Lung (tissue), 12 donors: ENCODE results near the gene OPRM1. TPM values are rescaled to one million over a fixed set of nuclear protein-coding genes. Genes with fewer than 3 reads are reported as not detected.

Experiments used
- ATAC-seq: fragments of 200-7000 bp; cut with Tn5 transposase; one replicate; pipeline ENCODE4 v1.9.1; 2020; ENCODE audit warnings: moderate number of reproducible peaks; ENCODE audit not compliant: insufficient read depth, low FRiP score
- DNase-seq, 3 donors: peaks; one replicate each; pipeline ENCODE4 v3.0.0-alpha.2; 2013 to 2017
- H3K27ac ChIP-seq, 2 donors: one replicate each; pipeline ENCODE4 v1.5.1; 2013; ENCODE audit warnings: mild to moderate bottlenecking in 2 of 2, moderate library complexity in 2 of 2, control low read depth in 1 of 2, inconsistent platforms in 1 of 2, low read depth in 1 of 2, low read length in 1 of 2
- H3K27me3 ChIP-seq, 3 donors: one replicate each; pipeline ENCODE4 v1.5.1; 2013; ENCODE audit warnings: low read length in 2 of 3; ENCODE audit not compliant: control insufficient read depth in 3 of 3, insufficient read depth in 3 of 3
- H3K36me3 ChIP-seq, 4 donors: one replicate each; pipeline ENCODE4 v1.5.1; 2013; ENCODE audit warnings: low read length in 4 of 4, mild to moderate bottlenecking in 1 of 4, moderate library complexity in 1 of 4; ENCODE audit not compliant: control insufficient read depth in 4 of 4, insufficient read depth in 4 of 4
- H3K4me1 ChIP-seq, 5 donors: one replicate each; pipeline ENCODE4 v1.5.1; 2013; ENCODE audit warnings: low read length in 5 of 5, mild to moderate bottlenecking in 2 of 5, moderate library complexity in 1 of 5; ENCODE audit not compliant: control insufficient read depth in 5 of 5, insufficient read depth in 5 of 5
- H3K4me3 ChIP-seq: one replicate; pipeline ENCODE4 v1.5.1; 2013; ENCODE audit warnings: mild to moderate bottlenecking, control low read depth, moderate library complexity
- H3K9ac ChIP-seq, 2 donors: one replicate each; pipeline ENCODE4 v1.5.1; 2013; ENCODE audit warnings: low read length in 2 of 2, control low read depth in 1 of 2; ENCODE audit not compliant: insufficient read depth in 1 of 2
- H3K9me3 ChIP-seq, 4 donors: one replicate each; pipeline ENCODE4 v1.5.1; 2013; ENCODE audit warnings: low read length in 3 of 4, mild to moderate bottlenecking in 1 of 4, moderate library complexity in 1 of 4; ENCODE audit not compliant: control insufficient read depth in 4 of 4, insufficient read depth in 3 of 4
- WGBS, 2 donors: extraction: QIAGEN DNeasy Blood & Tissue Kit; methylation state at CpG; one replicate each; pipeline ENCODE4 v1.1.7; 2013; 5-methylcytosine and 5-hydroxymethylcytosine counted together
- polyA plus RNA-seq, 2 donors: library from polyadenylated mRNA; stranded (reverse); fragments of 200-250 nt; gene quantifications; one replicate each; pipeline ENCODE4 v1.2.1, GENCODE V29; 2013
- total RNA-seq, 2 donors: library from RNA; depleted of rRNA in 1 of 2; stranded (reverse); fragments of >200 nt in 1 of 2; gene quantifications; one replicate each; pipeline ENCODE4 v1.2.1, GENCODE V29; 2014 to 2021
- TF ChIP-seq, protein P1 (sequence below): IDR thresholded peaks from 2 replicates; pipeline ENCODE4 v1.5.1; 2012; ENCODE audit warnings: mild to moderate bottlenecking; ENCODE audit errors: control extremely low read depth, extremely low read depth
- donor health status: control.
- donor health status: control.
- donor health status: Bipolar disorder and iron deficiency.
- donor health status: healthy.
- donor health status: DM: yes; HTN: yes; CAD: no.

Gene OPRM1
- total and polyA plus RNA-seq, 4 donors, result not detected

DNA sequence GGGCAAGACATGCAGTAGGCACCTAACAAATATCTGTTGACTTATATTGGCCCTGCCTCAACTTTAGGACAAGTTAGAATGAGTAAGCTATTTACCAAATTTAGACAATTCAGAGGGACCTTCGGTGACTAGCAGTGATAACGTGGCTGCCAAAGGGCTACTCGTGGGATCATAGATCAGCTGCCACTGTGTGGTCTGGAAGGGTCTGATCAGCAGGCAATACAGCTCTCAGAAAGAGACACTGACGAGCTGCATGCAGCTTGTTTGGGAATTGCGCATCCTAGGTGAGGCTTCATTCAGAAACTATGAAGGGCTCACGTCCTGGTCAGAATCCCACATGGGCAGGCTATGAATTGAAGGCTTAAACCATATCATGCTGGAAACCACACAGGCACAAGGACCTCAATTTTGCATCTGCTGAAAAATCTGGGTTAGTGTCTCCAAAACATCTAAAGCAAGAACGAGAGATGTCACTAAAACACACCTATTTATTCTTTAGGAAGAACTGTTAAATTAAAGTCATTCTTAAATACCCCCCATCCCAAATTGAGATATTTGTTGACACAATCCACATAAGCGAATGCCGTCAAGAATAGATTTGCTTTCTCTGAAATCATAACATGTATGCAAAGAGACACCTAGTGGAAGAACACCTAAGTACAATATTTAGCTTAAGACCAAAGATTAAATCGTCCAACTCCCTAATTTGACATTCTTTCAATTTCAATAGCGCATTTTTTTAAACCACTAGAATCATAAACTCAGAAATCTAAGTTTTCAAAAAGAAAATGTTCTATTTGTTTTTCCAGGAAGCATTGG is 238.0 kb downstream of the OPRM1 start:
- 38 to 55% methylated on average over 11 of the region's 11 CpGs for WGBS, 2 donors
- no peak overlapping the region for H3K9ac ChIP-seq
- no peak overlapping the region for H3K27ac ChIP-seq
- DNase-seq (peak in 2 of 3 donors; percentile 68 to 83), ATAC-seq (no peak)
- peaks cover 0 to 5% (median 0%) of the 10 kb centered on the region in 5 donors for H3K4me1 ChIP-seq
- H3K36me3 ChIP-seq, result no peaks in the 10 kb centered on the region
- no peaks in the 10 kb centered on the region for H3K9me3 ChIP-seq
- TF ChIP-seq, protein P1, sequence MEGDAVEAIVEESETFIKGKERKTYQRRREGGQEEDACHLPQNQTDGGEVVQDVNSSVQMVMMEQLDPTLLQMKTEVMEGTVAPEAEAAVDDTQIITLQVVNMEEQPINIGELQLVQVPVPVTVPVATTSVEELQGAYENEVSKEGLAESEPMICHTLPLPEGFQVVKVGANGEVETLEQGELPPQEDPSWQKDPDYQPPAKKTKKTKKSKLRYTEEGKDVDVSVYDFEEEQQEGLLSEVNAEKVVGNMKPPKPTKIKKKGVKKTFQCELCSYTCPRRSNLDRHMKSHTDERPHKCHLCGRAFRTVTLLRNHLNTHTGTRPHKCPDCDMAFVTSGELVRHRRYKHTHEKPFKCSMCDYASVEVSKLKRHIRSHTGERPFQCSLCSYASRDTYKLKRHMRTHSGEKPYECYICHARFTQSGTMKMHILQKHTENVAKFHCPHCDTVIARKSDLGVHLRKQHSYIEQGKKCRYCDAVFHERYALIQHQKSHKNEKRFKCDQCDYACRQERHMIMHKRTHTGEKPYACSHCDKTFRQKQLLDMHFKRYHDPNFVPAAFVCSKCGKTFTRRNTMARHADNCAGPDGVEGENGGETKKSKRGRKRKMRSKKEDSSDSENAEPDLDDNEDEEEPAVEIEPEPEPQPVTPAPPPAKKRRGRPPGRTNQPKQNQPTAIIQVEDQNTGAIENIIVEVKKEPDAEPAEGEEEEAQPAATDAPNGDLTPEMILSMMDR, result peak; percentile 55
- H3K27me3 ChIP-seq, result no peaks in the 10 kb centered on the region
- no peak overlapping the region for H3K4me3 ChIP-seq

DNA sequence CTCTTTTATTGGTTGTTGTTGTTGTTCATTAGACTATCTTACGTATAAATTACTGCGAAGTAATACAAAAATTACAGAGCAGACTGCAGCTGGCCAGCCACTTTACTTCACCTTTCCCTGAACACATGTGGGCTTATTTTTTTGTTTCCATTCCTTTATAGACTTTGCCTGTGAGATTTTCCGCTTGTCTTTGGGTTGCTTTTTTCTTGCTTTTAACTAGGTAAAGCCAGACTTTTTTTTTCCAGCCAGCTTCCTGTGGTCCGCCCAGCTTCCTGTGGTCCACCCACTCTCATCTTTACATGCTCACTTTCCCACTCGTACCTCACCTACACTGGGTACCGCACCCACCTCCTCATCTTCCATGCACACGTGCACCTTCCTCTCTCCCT is 238.6 kb downstream of the OPRM1 start:
- TF ChIP-seq, protein P1, result no peak
- ATAC-seq (no peak), DNase-seq (no peak)
- Histone ChIP-seq H3K4me1 (peaks cover 0 to 5% (median 0%) of the 10 kb centered on the region in 5 donors), H3K9ac (no peak overlapping the region), H3K36me3 (no peaks in the 10 kb centered on the region), H3K27ac (no peak overlapping the region), H3K9me3 (no peaks in the 10 kb centered on the region), H3K4me3 (no peak overlapping the region), H3K27me3 (no peaks in the 10 kb centered on the region)
- WGBS, 2 donors, result 45 to 46% methylated on average over 7 of the region's 7 CpGs

DNA sequence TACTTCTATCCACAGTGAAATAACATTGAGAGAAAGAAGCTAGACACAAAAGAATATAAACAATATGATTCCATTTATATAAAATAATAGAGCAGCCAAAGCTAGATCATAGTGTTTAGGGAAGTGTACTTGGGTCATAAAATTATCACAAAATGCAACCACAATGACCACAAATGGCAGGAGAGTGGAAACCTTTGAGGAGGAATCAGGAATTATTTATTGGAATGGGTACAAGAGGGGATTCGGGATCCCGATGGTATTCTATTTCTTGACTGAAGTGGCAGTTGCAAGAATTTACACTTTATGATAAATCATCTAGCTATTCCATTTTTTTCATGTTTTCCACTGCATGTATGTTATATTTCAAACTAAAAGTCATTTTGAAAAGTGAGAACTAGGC is 241.5 kb downstream of the OPRM1 start:
- TF ChIP-seq, protein P1, result no peak
- Histone ChIP-seq H3K36me3 (no peaks in the 10 kb centered on the region), H3K27me3 (no peaks in the 10 kb centered on the region), H3K27ac (no peak overlapping the region), H3K4me1 (peaks cover 0 to 7% (median 0%) of the 10 kb centered on the region in 5 donors), H3K9ac (no peak overlapping the region), H3K4me3 (no peak overlapping the region), H3K9me3 (peaks cover 0 to 4% (median 1%) of the 10 kb centered on the region in 4 donors)
- WGBS, 2 donors, result 40 to 56% methylated on average over 2 of the region's 2 CpGs
- ATAC-seq, result no peak
- DNase-seq, result no peak
